IMR-90 (cell line): Measurements from ENCODE around the gene ZNF507. TPM values are rescaled to one million over a fixed set of nuclear protein-coding genes. Genes with fewer than 3 reads are reported as not detected.

ENCODE experiments used
- ATAC-seq: fragments of 200-7000 bp; cut with Tn5 transposase; 2 replicates; pipeline ENCODE4 v1.9.1; 2020; ENCODE audit warnings: low read depth, mild to moderate bottlenecking, moderate library complexity
- BruUV-seq: library from RNA; stranded (reverse); fragments of 400-500 nt; replicated peaks from 2 replicates; lab custom pipeline; 2021; lab: Mats Ljungman, UMichigan
- CTCF ChIA-PET: fragments of 300-600 bp; formaldehyde crosslinking; extraction: SDS; loops from one replicate; lab custom pipeline; 2021; ENCODE audit warnings: antibody characterized with exemption; lab: Yijun Ruan, JAX
- POLR2A ChIA-PET: fragments of 300-600 bp; sonication (Branson Sonifier 250); formaldehyde crosslinking; loops from one replicate; lab custom pipeline; 2022; ENCODE audit warnings: antibody characterized with exemption; ENCODE audit not compliant: unreplicated experiment; lab: Charles Lee
- DNase-seq: peaks from one replicate; pipeline ENCODE4 v3.0.0; 2013
- H2AFZ ChIP-seq: replicated peaks from 2 replicates; pipeline ENCODE3; 2013; ENCODE audit warnings: low read length, mild to moderate bottlenecking; ENCODE audit not compliant: poor library complexity
- H2AK5ac ChIP-seq: 2 replicates; pipeline ENCODE4 v1.6.1; 2013; ENCODE audit warnings: low read depth, low read length, inconsistent platforms
- H2AK9ac ChIP-seq: replicated peaks from 2 replicates; pipeline ENCODE3; 2013; ENCODE audit warnings: mild to moderate bottlenecking, low read depth, low read length, moderate library complexity; ENCODE audit not compliant: poor library complexity
- H2BK120ac ChIP-seq: 2 replicates; pipeline ENCODE4 v1.6.1; 2013; ENCODE audit warnings: low read depth, low read length, inconsistent platforms
- H2BK15ac ChIP-seq: 3 replicates; pipeline ENCODE4 v1.6.1; 2013; ENCODE audit warnings: low read depth, low read length, inconsistent platforms
- H2BK20ac ChIP-seq: 2 replicates; pipeline ENCODE4 v1.6.1; 2013; ENCODE audit warnings: low read depth, mild to moderate bottlenecking, inconsistent platforms, low read length, moderate library complexity
- H2BK5ac ChIP-seq: 2 replicates; pipeline ENCODE4 v1.6.1; 2013; ENCODE audit warnings: mild to moderate bottlenecking, low read depth, low read length, inconsistent platforms; ENCODE audit not compliant: poor library complexity, severe bottlenecking
- H3K14ac ChIP-seq: replicated peaks from 2 replicates; pipeline ENCODE4 v1.6.1; 2013; ENCODE audit warnings: low read depth, low read length, inconsistent platforms
- H3K18ac ChIP-seq: 2 replicates; pipeline ENCODE4 v1.6.1; 2013; ENCODE audit warnings: low read depth, low read length, control low read depth
- H3K23ac ChIP-seq: 2 replicates; pipeline ENCODE4 v1.6.1; 2013; ENCODE audit warnings: low read depth, low read length, inconsistent platforms
- H3K27ac ChIP-seq: 2 replicates; pipeline ENCODE4 v1.5.1; 2013; ENCODE audit warnings: mild to moderate bottlenecking, control low read depth, low read length; ENCODE audit not compliant: insufficient read depth
- H3K27me3 ChIP-seq: 2 replicates; pipeline ENCODE4 v1.6.1; 2013; ENCODE audit warnings: low read length; ENCODE audit not compliant: control insufficient read depth, insufficient read depth
- H3K36me3 ChIP-seq: 2 replicates; pipeline ENCODE4 v1.6.1; 2013; ENCODE audit warnings: low read length, mixed read lengths; ENCODE audit not compliant: control insufficient read depth, insufficient read depth
- H3K4ac ChIP-seq: 2 replicates; pipeline ENCODE4 v1.6.1; 2013; ENCODE audit warnings: low read depth, low read length, inconsistent platforms
- H3K4me1 ChIP-seq: 2 replicates; pipeline ENCODE4 v1.6.1; 2013; ENCODE audit warnings: low read length, mixed read lengths; ENCODE audit not compliant: control insufficient read depth, insufficient read depth
- H3K4me2 ChIP-seq: 2 replicates; pipeline ENCODE4 v1.6.1; 2013; ENCODE audit warnings: low read depth, mild to moderate bottlenecking, control low read depth, low read length, moderate library complexity
- H3K4me3 ChIP-seq: 2 replicates; pipeline ENCODE4 v1.5.1; 2013; ENCODE audit warnings: low read depth, mild to moderate bottlenecking, control low read depth, low read length, moderate library complexity; ENCODE audit not compliant: insufficient read depth
- H3K56ac ChIP-seq: 2 replicates; pipeline ENCODE4 v1.6.1; 2013; ENCODE audit warnings: low read length, inconsistent platforms; ENCODE audit not compliant: insufficient read depth; ENCODE audit errors: extremely low read depth
- H3K79me1 ChIP-seq, 2 experiments: 2 replicates each; pipeline ENCODE4 v1.6.1; 2013; ENCODE audit warnings: low read length in 2 of 2, inconsistent platforms in 1 of 2, low read depth in 1 of 2
- H3K9ac ChIP-seq: 2 replicates; pipeline ENCODE4 v1.6.1; 2013; ENCODE audit warnings: low read depth, low read length, control low read depth
- H3K9me1 ChIP-seq: 2 replicates; pipeline ENCODE4 v1.6.1; 2013; ENCODE audit warnings: low read length, inconsistent platforms; ENCODE audit not compliant: insufficient read depth
- H3K9me3 ChIP-seq: 2 replicates; pipeline ENCODE4 v1.6.1; 2013; ENCODE audit warnings: low read length; ENCODE audit not compliant: control insufficient read depth, insufficient read depth
- H4K20me1 ChIP-seq: 2 replicates; pipeline ENCODE4 v1.6.1; 2013; ENCODE audit warnings: low read length, inconsistent platforms; ENCODE audit not compliant: insufficient read depth
- H4K5ac ChIP-seq: 2 replicates; pipeline ENCODE4 v1.6.1; 2013; ENCODE audit warnings: mild to moderate bottlenecking, low read depth, low read length, control low read depth
- H4K8ac ChIP-seq, 2 experiments: 2 replicates each; pipeline ENCODE4 v1.6.1; 2013; ENCODE audit warnings: low read depth in 2 of 2, low read length in 2 of 2, control low read depth in 1 of 2, inconsistent platforms in 1 of 2
- H4K91ac ChIP-seq: 2 replicates; pipeline ENCODE4 v1.6.1; 2013; ENCODE audit warnings: low read depth, low read length, inconsistent platforms; ENCODE audit not compliant: insufficient read depth
- CHD1 ChIP-seq: IDR thresholded peaks from 2 replicates; pipeline ENCODE4 v1.6.1; 2012; ENCODE audit warnings: low read depth, low read length, improper control_type of control experiment
- CTCF ChIP-seq: conservative IDR thresholded peaks from 2 replicates; pipeline ENCODE4 v1.5.1; 2012; ENCODE audit warnings: mild to moderate bottlenecking, low read depth, low read length, improper control_type of control experiment
- ELK1 ChIP-seq: fragments of 150-350 bp; IDR thresholded peaks from 2 replicates; pipeline ENCODE4 v1.6.1; 2016; ENCODE audit warnings: low read depth, mild to moderate bottlenecking, low read length, moderate library complexity, borderline replicate concordance
- FOS ChIP-seq: fragments of 150-350 bp; IDR thresholded peaks from 2 replicates; pipeline ENCODE4 v1.6.1; 2016; ENCODE audit warnings: low read depth, low read length
- MAFK ChIP-seq: IDR thresholded peaks from 2 replicates; pipeline ENCODE4 v1.6.1; 2012; ENCODE audit warnings: low read depth, low read length, improper control_type of control experiment
- MAZ ChIP-seq: IDR thresholded peaks from 2 replicates; pipeline ENCODE4 v1.6.1; 2012; ENCODE audit warnings: low read depth, mild to moderate bottlenecking, low read length, improper control_type of control experiment, moderate library complexity, borderline replicate concordance
- MXI1 ChIP-seq: IDR thresholded peaks from 2 replicates; pipeline ENCODE4 v1.6.1; 2012; ENCODE audit warnings: low read depth, mild to moderate bottlenecking, low read length, moderate library complexity, borderline replicate concordance
- NFE2L2 ChIP-seq: fragments of 150-350 bp; IDR thresholded peaks from 2 replicates; pipeline ENCODE4 v1.6.1; 2016; ENCODE audit warnings: low read depth, mild to moderate bottlenecking, low read length
- RAD21 ChIP-seq: IDR thresholded peaks from 2 replicates; pipeline ENCODE4 v1.6.1; 2012; ENCODE audit warnings: low read length, improper control_type of control experiment
- RCOR1 ChIP-seq: IDR thresholded peaks from 2 replicates; pipeline ENCODE4 v1.6.1; 2012; ENCODE audit warnings: mild to moderate bottlenecking, low read length, improper control_type of control experiment; ENCODE audit not compliant: insufficient replicate concordance
- RFX5 ChIP-seq: IDR thresholded peaks from 2 replicates; pipeline ENCODE4 v1.8.0; 2012; ENCODE audit warnings: low read depth, mild to moderate bottlenecking, low read length, moderate library complexity
- SMC3 ChIP-seq: fragments of 150-350 bp; IDR thresholded peaks from 2 replicates; pipeline ENCODE4 v1.6.1; 2016; ENCODE audit warnings: low read depth, mild to moderate bottlenecking, antibody characterized with exemption, low read length, moderate library complexity
- WGBS, 2 experiments: methylation state at CpG; one replicate each; pipeline versions ENCODE4 v1.1.5 to v1.1.7; 2013; ENCODE audit warnings: missing lambda C conversion rate in 2 of 2; ENCODE audit not compliant: insufficient read length in 1 of 2; ENCODE audit errors: extremely low coverage in 2 of 2; 5-methylcytosine and 5-hydroxymethylcytosine counted together
- dilution Hi-C: fragments of 300-500 bp; cut with HindIII; formaldehyde crosslinking; loops from one replicate; pipeline ENCODE4 v1.14.3; 2018; ENCODE audit warnings: low sequenced_read_pairs; ENCODE audit not compliant: unreplicated experiment
- in situ Hi-C: fragments of 300-500 bp; cut with MboI; formaldehyde crosslinking; loops from 3 replicates; pipeline ENCODE4 v1.14.3; 2019; ENCODE audit warnings: low sequenced_read_pairs, inconsistent platforms, mixed read lengths
- intact Hi-C: fragments of 100-400 bp; cut with micrococcal nuclease; formaldehyde crosslinking; loops from 2 replicates; pipeline ENCODE4 v1.10.0; 2022
- polyA plus RNA-seq, 3 experiments: library from polyadenylated mRNA; depleted of rRNA; stranded (reverse); fragments of >200 nt; gene quantifications; 2 replicates each; pipeline ENCODE4 v1.2.3, GENCODE V29; 2012; ENCODE audit warnings: low replicate concordance in 1 of 3
- total RNA-seq: library from RNA; depleted of rRNA; stranded (reverse); fragments of >200 nt; gene quantifications from 2 replicates; pipeline ENCODE4 v1.2.3, GENCODE V29; 2012
- TF ChIP-seq, protein P1 (sequence below): fragments of 150-350 bp; IDR thresholded peaks from 2 replicates; pipeline ENCODE4 v1.6.1; 2017; ENCODE audit warnings: mild to moderate bottlenecking, antibody characterized with exemption, low read length, low read depth

The ZNF507 gene
- total and polyA plus RNA-seq, 2 of the 4 experiments (the other 2 are of a cell fraction) = 9.6 to 19.9 TPM

GRCh38 chr19:32339988-32340874, 5.2 kb upstream of the ZNF507 start:
- Histone ChIP-seq H3K27me3 (no peaks in the 10 kb centered on the region), H2AFZ (peak overlapping the region; percentile 69), H3K18ac (no peak overlapping the region), H2BK20ac (no peak overlapping the region), H3K9me1 (no peaks in the 10 kb centered on the region), H4K8ac (no peak overlapping the region), H3K4me3 (no peak overlapping the region), H2BK120ac (no peak overlapping the region), H3K79me1 (no peaks in the 10 kb centered on the region), H4K5ac (no peak overlapping the region), H3K4me1 (peaks cover 3% of the 10 kb centered on the region; the same call in 1 of the 2 replicates), H3K9me3 (no peaks in the 10 kb centered on the region), H4K91ac (no peak overlapping the region), H3K9ac (no peak overlapping the region), H3K14ac (no peak overlapping the region), H4K20me1 (no peaks in the 10 kb centered on the region), H3K56ac (no peak overlapping the region), H3K36me3 (no peaks in the 10 kb centered on the region), H3K23ac (no peak overlapping the region), H2BK5ac (no peak overlapping the region), H2AK5ac (no peak overlapping the region), H3K4ac (no peak overlapping the region), H2AK9ac (no peak overlapping the region), H3K27ac (no peak overlapping the region), H2BK15ac (no peak overlapping the region), H3K4me2 (no peak overlapping the region)
- dilution Hi-C loops (no loop called here), in situ Hi-C loops (no loop called here), intact Hi-C loops (loop anchor here (1.0 to 10.0 kb wide), 2 partner anchors 115 to 230 kb away; no protein-coding TSS in a partner anchor)
- WGBS, 2 experiments = 52% methylated on average over 4 of the region's 18 CpGs; no CpG with 5 or more reads in 1 of the 2 experiments
- peak; percentile 27 for DNase-seq
- ChIA-PET POLR2A (interaction anchor here (0.6 kb wide), 1 partner anchor 356 kb away, joined by 5 read pairs; no protein-coding TSS in a partner anchor), CTCF (interaction anchor here (0.5 to 0.9 kb wide), 4 partner anchors 11 to 84 kb away, joined by 3 to 6 read pairs (median 4); no protein-coding TSS in a partner anchor)
- TF ChIP-seq SMC3 = peak; percentile 51
- peak; percentile 60 for TF ChIP-seq CTCF
- TF ChIP-seq, protein P1, sequence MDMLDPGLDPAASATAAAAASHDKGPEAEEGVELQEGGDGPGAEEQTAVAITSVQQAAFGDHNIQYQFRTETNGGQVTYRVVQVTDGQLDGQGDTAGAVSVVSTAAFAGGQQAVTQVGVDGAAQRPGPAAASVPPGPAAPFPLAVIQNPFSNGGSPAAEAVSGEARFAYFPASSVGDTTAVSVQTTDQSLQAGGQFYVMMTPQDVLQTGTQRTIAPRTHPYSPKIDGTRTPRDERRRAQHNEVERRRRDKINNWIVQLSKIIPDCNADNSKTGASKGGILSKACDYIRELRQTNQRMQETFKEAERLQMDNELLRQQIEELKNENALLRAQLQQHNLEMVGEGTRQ = no peak
- peak; percentile 56 for TF ChIP-seq RAD21
- no peak for TF ChIP-seq ELK1
- no peak for TF ChIP-seq RFX5
- no peak for TF ChIP-seq MXI1
- TF ChIP-seq NFE2L2 = no peak
- no peak for TF ChIP-seq RCOR1
- TF ChIP-seq FOS = no peak
- TF ChIP-seq CHD1 = no peak
- no peak for TF ChIP-seq MAZ
- no peak for TF ChIP-seq MAFK
- no TSS peak for BruUV-seq
- ATAC-seq = peak; percentile 87
